Loucy (cell line): ENCODE measurements around the gene HUNK.

ENCODE experiments used
- H2AFZ ChIP-seq: fragments of 200-600 bp; sonication (generic); 2 replicates; pipeline ENCODE4 v1.6.0; 2016; ENCODE audit warnings: antibody characterized with exemption, mild to moderate bottlenecking, low read length, moderate library complexity
- H3F3A ChIP-seq: fragments of 200-600 bp; 2 replicates; pipeline ENCODE4 v1.6.0; 2016; ENCODE audit warnings: antibody characterized with exemption, low read depth, mild to moderate bottlenecking
- H3K27me3 ChIP-seq: fragments of 200-600 bp; sonication (generic); 2 replicates; pipeline ENCODE4 v1.6.1; 2014; ENCODE audit warnings: low read length, mild to moderate bottlenecking; ENCODE audit not compliant: insufficient read depth, poor library complexity, severe bottlenecking
- H3K36me3 ChIP-seq: fragments of 200-600 bp; sonication (generic); 2 replicates; pipeline ENCODE4 v1.6.1; 2016; ENCODE audit warnings: low read length; ENCODE audit not compliant: insufficient read depth
- H3K4me1 ChIP-seq: fragments of 200-600 bp; sonication (generic); 2 replicates; pipeline ENCODE4 v1.5.1; 2014; ENCODE audit warnings: low read length, mild to moderate bottlenecking; ENCODE audit not compliant: insufficient read depth, poor library complexity, severe bottlenecking
- H3K4me2 ChIP-seq: fragments of 200-600 bp; sonication (generic); 2 replicates; pipeline ENCODE4 v1.6.0; 2014; ENCODE audit warnings: antibody characterized with exemption, low read length, low read depth, mild to moderate bottlenecking; ENCODE audit not compliant: poor library complexity, severe bottlenecking
- H3K4me3 ChIP-seq: fragments of 200-600 bp; sonication (generic); 2 replicates; pipeline ENCODE4 v1.5.1; 2014; ENCODE audit warnings: low read length, mild to moderate bottlenecking, mixed read lengths; ENCODE audit not compliant: poor library complexity, severe bottlenecking
- H3K79me2 ChIP-seq: fragments of 200-600 bp; sonication (generic); 2 replicates; pipeline ENCODE4 v1.6.1; 2014; ENCODE audit warnings: low read length; ENCODE audit not compliant: insufficient read depth
- H3K9ac ChIP-seq: fragments of 200-600 bp; sonication (generic); 2 replicates; pipeline ENCODE4 v1.6.0; 2014; ENCODE audit warnings: mild to moderate bottlenecking, low read depth, low read length, moderate library complexity; ENCODE audit not compliant: poor library complexity, severe bottlenecking
- H3K9me2 ChIP-seq: fragments of 200-600 bp; sonication (generic); replicated peaks from 2 replicates; pipeline ENCODE4 v1.6.1; 2016; ENCODE audit warnings: low read depth, low read length, mixed read lengths
- H3K9me3 ChIP-seq: fragments of 200-600 bp; sonication (generic); 2 replicates; pipeline ENCODE4 v1.6.1; 2014; ENCODE audit warnings: mild to moderate bottlenecking, antibody characterized with exemption, low read length, low read depth; ENCODE audit not compliant: insufficient read depth
- H4K20me1 ChIP-seq: fragments of 200-600 bp; sonication (generic); 2 replicates; pipeline ENCODE4 v1.6.0; 2014; ENCODE audit warnings: antibody characterized with exemption, low read length, mild to moderate bottlenecking; ENCODE audit not compliant: insufficient read depth, poor library complexity, severe bottlenecking
- EZH2phosphoT487 ChIP-seq: fragments of 200-600 bp; IDR thresholded peaks from 2 replicates; pipeline ENCODE4 v1.6.1; 2018; ENCODE audit warnings: antibody characterized with exemption, mild to moderate bottlenecking, moderate library complexity, borderline replicate concordance
- TF ChIP-seq, protein P1 (sequence below): fragments of 200-600 bp; sonication (generic); conservative IDR thresholded peaks from 2 replicates; pipeline ENCODE4 v1.5.1; 2014; ENCODE audit warnings: mild to moderate bottlenecking, antibody characterized with exemption, low read length

The HUNK gene

DNA sequence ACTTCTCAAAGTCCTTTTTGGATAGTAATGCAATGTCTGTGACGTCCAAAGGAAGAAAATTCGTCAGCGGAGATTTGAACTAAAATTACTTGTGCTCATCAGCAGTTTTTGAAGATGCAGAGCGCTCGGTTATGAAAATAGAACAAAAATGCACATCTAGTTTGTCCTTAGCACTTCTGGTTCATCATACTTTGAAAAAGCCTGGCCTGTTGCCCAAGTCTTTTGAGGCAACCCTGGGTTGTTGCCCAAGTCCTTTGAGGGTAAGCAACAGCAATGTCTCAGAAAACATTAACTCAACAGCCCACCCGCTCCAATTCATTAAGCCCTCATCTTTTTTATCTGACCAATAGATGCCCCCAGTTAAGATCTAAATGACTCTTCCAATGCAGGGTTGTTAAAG, 91.9 kb downstream of the HUNK start:
- H3K9ac ChIP-seq: no peak overlapping the region
- no peaks in the 10 kb centered on the region for H4K20me1 ChIP-seq
- H3K9me3 ChIP-seq: no peaks in the 10 kb centered on the region
- no peaks in the 10 kb centered on the region for H3K4me1 ChIP-seq
- H3K4me3 ChIP-seq: no peak overlapping the region
- H2AFZ ChIP-seq: no peak overlapping the region
- no peak overlapping the region for H3K4me2 ChIP-seq
- H3K79me2 ChIP-seq: no peaks in the 10 kb centered on the region
- no peaks in the 10 kb centered on the region for H3F3A ChIP-seq
- TF ChIP-seq, protein P1, sequence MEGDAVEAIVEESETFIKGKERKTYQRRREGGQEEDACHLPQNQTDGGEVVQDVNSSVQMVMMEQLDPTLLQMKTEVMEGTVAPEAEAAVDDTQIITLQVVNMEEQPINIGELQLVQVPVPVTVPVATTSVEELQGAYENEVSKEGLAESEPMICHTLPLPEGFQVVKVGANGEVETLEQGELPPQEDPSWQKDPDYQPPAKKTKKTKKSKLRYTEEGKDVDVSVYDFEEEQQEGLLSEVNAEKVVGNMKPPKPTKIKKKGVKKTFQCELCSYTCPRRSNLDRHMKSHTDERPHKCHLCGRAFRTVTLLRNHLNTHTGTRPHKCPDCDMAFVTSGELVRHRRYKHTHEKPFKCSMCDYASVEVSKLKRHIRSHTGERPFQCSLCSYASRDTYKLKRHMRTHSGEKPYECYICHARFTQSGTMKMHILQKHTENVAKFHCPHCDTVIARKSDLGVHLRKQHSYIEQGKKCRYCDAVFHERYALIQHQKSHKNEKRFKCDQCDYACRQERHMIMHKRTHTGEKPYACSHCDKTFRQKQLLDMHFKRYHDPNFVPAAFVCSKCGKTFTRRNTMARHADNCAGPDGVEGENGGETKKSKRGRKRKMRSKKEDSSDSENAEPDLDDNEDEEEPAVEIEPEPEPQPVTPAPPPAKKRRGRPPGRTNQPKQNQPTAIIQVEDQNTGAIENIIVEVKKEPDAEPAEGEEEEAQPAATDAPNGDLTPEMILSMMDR: no peak
- no peak for TF ChIP-seq EZH2phosphoT487
- no peaks in the 10 kb centered on the region for H3K36me3 ChIP-seq
- no peaks in the 10 kb centered on the region for H3K27me3 ChIP-seq
- no peaks in the 10 kb centered on the region for H3K9me2 ChIP-seq

DNA sequence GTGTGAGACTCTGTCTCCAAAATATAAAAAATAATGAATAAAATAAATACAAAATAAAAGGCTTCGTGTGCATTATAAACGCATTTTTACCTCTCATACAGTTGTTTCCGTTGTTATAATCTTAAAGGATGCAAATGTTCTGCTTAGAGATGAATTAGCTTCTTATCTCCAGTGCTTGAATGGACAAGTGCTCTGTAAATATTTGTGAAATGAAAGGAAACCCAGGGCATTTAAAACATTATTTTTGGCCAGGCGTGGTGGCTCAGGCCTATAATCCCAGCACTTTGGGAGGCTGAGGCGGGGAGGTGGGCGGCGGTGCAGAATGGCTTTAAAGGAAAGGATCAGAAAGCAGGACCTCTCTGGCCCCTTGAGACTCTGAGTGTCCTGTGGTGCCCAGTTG, 94.5 kb downstream of the HUNK start:
- Histone ChIP-seq H3K79me2 (no peaks in the 10 kb centered on the region), H3K9me2 (no peaks in the 10 kb centered on the region), H3K36me3 (no peaks in the 10 kb centered on the region), H3K4me2 (no peak overlapping the region), H3K9ac (no peak overlapping the region), H3F3A (no peaks in the 10 kb centered on the region), H3K9me3 (no peaks in the 10 kb centered on the region), H4K20me1 (no peaks in the 10 kb centered on the region), H3K27me3 (no peaks in the 10 kb centered on the region), H2AFZ (no peak overlapping the region), H3K4me3 (no peak overlapping the region), H3K4me1 (no peaks in the 10 kb centered on the region)
- no peak for TF ChIP-seq EZH2phosphoT487
- TF ChIP-seq, protein P1: no peak

DNA sequence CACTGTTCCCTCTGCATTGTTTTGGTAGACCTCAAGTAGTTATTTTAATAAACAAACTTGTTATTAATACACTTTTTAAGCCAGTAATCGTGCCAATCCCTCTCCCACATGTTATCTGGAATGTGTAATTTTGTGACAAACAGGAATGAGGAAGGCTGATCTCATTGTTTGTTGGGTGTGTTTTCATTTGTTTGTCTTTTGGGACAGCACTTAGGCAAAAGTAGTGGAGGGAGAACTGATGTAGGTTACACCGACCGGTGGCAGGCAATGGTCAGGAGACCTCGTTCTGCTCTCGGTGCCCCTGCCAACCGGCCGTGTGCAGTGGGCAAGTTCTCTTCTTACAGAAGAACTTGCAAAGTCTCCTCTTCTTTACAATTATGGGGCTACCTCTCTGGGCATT, 99.8 kb downstream of the HUNK start:
- no peaks in the 10 kb centered on the region for H3F3A ChIP-seq
- no peak overlapping the region for H2AFZ ChIP-seq
- H3K4me2 ChIP-seq: no peak overlapping the region
- TF ChIP-seq, protein P1: no peak
- TF ChIP-seq EZH2phosphoT487: no peak
- no peaks in the 10 kb centered on the region for H3K9me2 ChIP-seq
- no peak overlapping the region for H3K4me3 ChIP-seq
- no peaks in the 10 kb centered on the region for H3K79me2 ChIP-seq
- no peak overlapping the region for H3K9ac ChIP-seq
- no peaks in the 10 kb centered on the region for H3K36me3 ChIP-seq
- H3K4me1 ChIP-seq: no peaks in the 10 kb centered on the region
- H4K20me1 ChIP-seq: no peaks in the 10 kb centered on the region
- H3K27me3 ChIP-seq: no peaks in the 10 kb centered on the region
- no peaks in the 10 kb centered on the region for H3K9me3 ChIP-seq
